ENCODE measurements around the gene ABHD4.

DNA sequence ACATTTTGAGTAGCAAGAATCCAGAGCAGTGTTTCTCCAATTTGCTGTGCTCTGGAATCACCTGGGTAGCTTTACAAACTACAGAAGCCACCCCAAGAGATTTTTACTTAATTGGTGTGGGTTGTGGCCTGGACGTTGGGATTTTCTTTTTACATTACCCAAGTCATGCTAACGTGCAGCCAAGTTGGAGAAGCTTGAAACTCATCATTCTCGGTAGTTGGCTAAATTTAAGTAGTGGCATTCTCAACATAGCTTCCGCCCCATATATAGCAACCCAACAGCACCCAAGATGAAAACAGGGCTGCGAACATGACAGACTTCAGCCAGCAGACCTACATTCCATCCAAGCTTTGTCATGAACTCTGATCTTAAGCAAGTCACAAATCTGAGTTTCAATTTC, 34.1 kb upstream of the ABHD4 start:
- TF ChIP-seq, protein P1, sequence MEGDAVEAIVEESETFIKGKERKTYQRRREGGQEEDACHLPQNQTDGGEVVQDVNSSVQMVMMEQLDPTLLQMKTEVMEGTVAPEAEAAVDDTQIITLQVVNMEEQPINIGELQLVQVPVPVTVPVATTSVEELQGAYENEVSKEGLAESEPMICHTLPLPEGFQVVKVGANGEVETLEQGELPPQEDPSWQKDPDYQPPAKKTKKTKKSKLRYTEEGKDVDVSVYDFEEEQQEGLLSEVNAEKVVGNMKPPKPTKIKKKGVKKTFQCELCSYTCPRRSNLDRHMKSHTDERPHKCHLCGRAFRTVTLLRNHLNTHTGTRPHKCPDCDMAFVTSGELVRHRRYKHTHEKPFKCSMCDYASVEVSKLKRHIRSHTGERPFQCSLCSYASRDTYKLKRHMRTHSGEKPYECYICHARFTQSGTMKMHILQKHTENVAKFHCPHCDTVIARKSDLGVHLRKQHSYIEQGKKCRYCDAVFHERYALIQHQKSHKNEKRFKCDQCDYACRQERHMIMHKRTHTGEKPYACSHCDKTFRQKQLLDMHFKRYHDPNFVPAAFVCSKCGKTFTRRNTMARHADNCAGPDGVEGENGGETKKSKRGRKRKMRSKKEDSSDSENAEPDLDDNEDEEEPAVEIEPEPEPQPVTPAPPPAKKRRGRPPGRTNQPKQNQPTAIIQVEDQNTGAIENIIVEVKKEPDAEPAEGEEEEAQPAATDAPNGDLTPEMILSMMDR (IDR thresholded peaks at IDR 0.05): no peak
- TF ChIP-seq POLR2AphosphoS5 (IDR thresholded peaks at IDR 0.05): no peak
- TF ChIP-seq POLR2A (IDR thresholded peaks at IDR 0.05): no peak

Measured in prostate gland (tissue), 2 donors.